ENCODE data around the gene UNC5C.

- TF ChIP-seq CTCF (conservative IDR thresholded peaks at IDR 0.05; ENCODE audit: low read length): no peak
- TF ChIP-seq EZH2phosphoT487 (IDR thresholded peaks at IDR 0.05; ENCODE audit: borderline replicate concordance, low read depth, low read length): no peak
Observed at GRCh38 chr4:95594629-95595028, 45.9 kb upstream of the UNC5C start.
